ENCODE results near the gene DSCAML1. TPM values are rescaled to one million over a fixed set of nuclear protein-coding genes. Genes with fewer than 3 reads are reported as not detected.

Gene DSCAML1
- total RNA-seq, 1 experiment from 2014 or later = not detected

GRCh38 chr11:117786135-117786870 is 10.7 kb downstream of the DSCAML1 start:
- no peak overlapping the region for H3K27ac ChIP-seq (ENCODE audit: low read depth, low read length)
- DNase-seq (ENCODE audit: low read depth, low spot score) = no peak
- H3K79me2 ChIP-seq (ENCODE audit: insufficient read depth, low read length) = no peaks in the 10 kb centered on the region
- ATAC-seq = no peak
- BruUV-seq (replicated peaks) = no TSS peak
- no peaks in the 10 kb centered on the region for H3K4me1 ChIP-seq (ENCODE audit: control insufficient read depth in 1 of 2, insufficient read depth in 2 of 2, low read length in 2 of 2)
- no peaks in the 10 kb centered on the region for H3K9me3 ChIP-seq (ENCODE audit: control insufficient read depth in 1 of 2, insufficient read depth in 1 of 2, low read depth in 1 of 2, low read length in 2 of 2)
- ChIA-PET POLR2A (no interaction called here), CTCF (no interaction called here), RAD21 (ENCODE audit: low non-redundant PET in 1 of 2, low total read pairs in 2 of 2, uncharacterized antibody in 2 of 2, unreplicated experiment in 2 of 2) (no interaction called here)
- no peak overlapping the region for H3K4me3 ChIP-seq (replicated peaks in 1 of 2; ENCODE audit: low read depth in 1 of 2, low read length in 2 of 2)
- no peak overlapping the region for H3K9ac ChIP-seq (ENCODE audit: low read length)
- H4K20me1 ChIP-seq (ENCODE audit: insufficient read depth) = no peaks in the 10 kb centered on the region
- H2AFZ ChIP-seq (ENCODE audit: low read depth, low read length, poor library complexity, severe bottlenecking) = no peak overlapping the region
- TF ChIP-seq CEBPB (IDR thresholded peaks at IDR 0.05; ENCODE audit: low read depth) (no peak), RAD21 (IDR thresholded peaks at IDR 0.05; ENCODE audit: low read depth) (no peak), JUND (IDR thresholded peaks at IDR 0.05) (no peak), CBX3 (IDR thresholded peaks at IDR 0.05; ENCODE audit: low read depth) (no peak), ZNF274 (IDR thresholded peaks at IDR 0.05; ENCODE audit: low read depth, low read length) (no peak), SP1 (IDR thresholded peaks at IDR 0.05; ENCODE audit: low read depth) (no peak), TCF7L2 (IDR thresholded peaks at IDR 0.05; ENCODE audit: borderline replicate concordance, extremely low read depth, insufficient read depth, insufficient read length) (no peak), ELF1 (IDR thresholded peaks at IDR 0.05; ENCODE audit: borderline replicate concordance, low read depth) (no peak), SIN3A (IDR thresholded peaks at IDR 0.05; ENCODE audit: low read depth) (no peak), CTCF (IDR thresholded peaks at IDR 0.05 in 2 of 3, conservative IDR thresholded peaks at IDR 0.05 in 1 of 3; ENCODE audit: borderline replicate concordance in 1 of 3, insufficient read depth in 1 of 3, low read depth in 2 of 3, low read length in 2 of 3) (no peak), ZFX (IDR thresholded peaks at IDR 0.05) (no peak), FOSL1 (IDR thresholded peaks at IDR 0.05; ENCODE audit: low read depth) (no peak), EZH2 (IDR thresholded peaks at IDR 0.05) (no peak), MAX (IDR thresholded peaks at IDR 0.05) (no peak), EGR1 (IDR thresholded peaks at IDR 0.05; ENCODE audit: low read depth) (no peak), SRF (IDR thresholded peaks at IDR 0.05; ENCODE audit: low read depth) (no peak)
- TF ChIP-seq, protein P1, sequence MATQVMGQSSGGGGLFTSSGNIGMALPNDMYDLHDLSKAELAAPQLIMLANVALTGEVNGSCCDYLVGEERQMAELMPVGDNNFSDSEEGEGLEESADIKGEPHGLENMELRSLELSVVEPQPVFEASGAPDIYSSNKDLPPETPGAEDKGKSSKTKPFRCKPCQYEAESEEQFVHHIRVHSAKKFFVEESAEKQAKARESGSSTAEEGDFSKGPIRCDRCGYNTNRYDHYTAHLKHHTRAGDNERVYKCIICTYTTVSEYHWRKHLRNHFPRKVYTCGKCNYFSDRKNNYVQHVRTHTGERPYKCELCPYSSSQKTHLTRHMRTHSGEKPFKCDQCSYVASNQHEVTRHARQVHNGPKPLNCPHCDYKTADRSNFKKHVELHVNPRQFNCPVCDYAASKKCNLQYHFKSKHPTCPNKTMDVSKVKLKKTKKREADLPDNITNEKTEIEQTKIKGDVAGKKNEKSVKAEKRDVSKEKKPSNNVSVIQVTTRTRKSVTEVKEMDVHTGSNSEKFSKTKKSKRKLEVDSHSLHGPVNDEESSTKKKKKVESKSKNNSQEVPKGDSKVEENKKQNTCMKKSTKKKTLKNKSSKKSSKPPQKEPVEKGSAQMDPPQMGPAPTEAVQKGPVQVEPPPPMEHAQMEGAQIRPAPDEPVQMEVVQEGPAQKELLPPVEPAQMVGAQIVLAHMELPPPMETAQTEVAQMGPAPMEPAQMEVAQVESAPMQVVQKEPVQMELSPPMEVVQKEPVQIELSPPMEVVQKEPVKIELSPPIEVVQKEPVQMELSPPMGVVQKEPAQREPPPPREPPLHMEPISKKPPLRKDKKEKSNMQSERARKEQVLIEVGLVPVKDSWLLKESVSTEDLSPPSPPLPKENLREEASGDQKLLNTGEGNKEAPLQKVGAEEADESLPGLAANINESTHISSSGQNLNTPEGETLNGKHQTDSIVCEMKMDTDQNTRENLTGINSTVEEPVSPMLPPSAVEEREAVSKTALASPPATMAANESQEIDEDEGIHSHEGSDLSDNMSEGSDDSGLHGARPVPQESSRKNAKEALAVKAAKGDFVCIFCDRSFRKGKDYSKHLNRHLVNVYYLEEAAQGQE (IDR thresholded peaks at IDR 0.05; ENCODE audit: low read depth) = no peak
- intact Hi-C loops (cut with micrococcal nuclease) = no loop called here
- H3K36me3 ChIP-seq (ENCODE audit: control insufficient read depth in 1 of 2, insufficient read depth in 2 of 2, low read length in 2 of 2) = no peaks in the 10 kb centered on the region
- H3K27me3 ChIP-seq (ENCODE audit: insufficient read depth, low read length) = peaks cover 79% of the 10 kb centered on the region
- no peaks in the 10 kb centered on the region for H3K9me2 ChIP-seq (ENCODE audit: insufficient read depth)
- H3K4me2 ChIP-seq (ENCODE audit: low read length) = no peak overlapping the region

All from HCT116 (cell line).